Natural killer cell (primary cell): ENCODE results near the gene RAD51. TPM values are rescaled to one million over a fixed set of nuclear protein-coding genes. Genes with fewer than 3 reads are reported as not detected.

Experiments
- ATAC-seq, 3 donors: fragments of 150-1000 bp in 2 of 3; fragments of 200-7000 bp in 1 of 3; cut with Tn5 transposase; 1 replicate in 1 of 3; 2 replicates in 2 of 3; pipeline ENCODE4 v1.10.0; 2021; ENCODE audit warnings: mild to moderate bottlenecking in 2 of 3, moderate library complexity in 2 of 3
- DNase-seq, 2 donors: peaks; one replicate each; pipeline versions ENCODE4 v3.0.0 to v3.0.0-alpha.2; 2013 to 2021; ENCODE audit warnings: mixed read lengths in 1 of 2
- H3K27ac ChIP-seq: one replicate; pipeline ENCODE4 v1.5.1; 2013; ENCODE audit warnings: mild to moderate bottlenecking, low read length
- H3K27me3 ChIP-seq: one replicate; pipeline ENCODE4 v1.6.1; 2013; ENCODE audit warnings: low read length; ENCODE audit not compliant: control insufficient read depth, insufficient read depth
- H3K36me3 ChIP-seq: one replicate; pipeline ENCODE4 v1.6.1; 2013; ENCODE audit warnings: low read length; ENCODE audit not compliant: control insufficient read depth, insufficient read depth
- H3K4me1 ChIP-seq: one replicate; pipeline ENCODE4 v1.6.1; 2013; ENCODE audit warnings: low read length; ENCODE audit not compliant: control insufficient read depth, insufficient read depth
- H3K4me3 ChIP-seq: one replicate; pipeline ENCODE4 v1.5.1; 2013; ENCODE audit warnings: low read length
- H3K9me3 ChIP-seq: one replicate; pipeline ENCODE4 v1.6.1; 2013; ENCODE audit warnings: low read length; ENCODE audit not compliant: control insufficient read depth, insufficient read depth
- H3K27ac Mint-ChIP-seq, 2 donors: one replicate each; pipeline ENCODE4 v1.8.0; 2022; ENCODE audit warnings: mild to moderate bottlenecking in 2 of 2, mixed read lengths in 2 of 2, moderate library complexity in 1 of 2
- H3K27me3 Mint-ChIP-seq, 2 donors: one replicate each; pipeline ENCODE4 v1.8.0; 2022; ENCODE audit warnings: low read depth in 2 of 2, mixed read lengths in 2 of 2
- H3K36me3 Mint-ChIP-seq: one replicate; pipeline ENCODE4 v1.8.0; 2022; ENCODE audit warnings: mixed read lengths
- H3K4me1 Mint-ChIP-seq, 2 donors: one replicate each; pipeline ENCODE4 v1.8.0; 2022; ENCODE audit warnings: mixed read lengths in 2 of 2
- H3K4me3 Mint-ChIP-seq: one replicate; pipeline ENCODE4 v1.8.0; 2022; ENCODE audit warnings: mild to moderate bottlenecking, moderate library complexity, mixed read lengths
- H3K9me3 Mint-ChIP-seq, 2 donors: one replicate each; pipeline ENCODE4 v1.8.0; 2022; ENCODE audit warnings: mixed read lengths in 2 of 2
- WGBS: methylation state at CpG from one replicate; pipeline ENCODE4 v1.1.7; 2013; ENCODE audit warnings: missing lambda C conversion rate; ENCODE audit not compliant: insufficient coverage; 5-methylcytosine and 5-hydroxymethylcytosine counted together
- intact Hi-C: fragments of 100-400 bp; cut with micrococcal nuclease; formaldehyde crosslinking; loops from one replicate; pipeline ENCODE4 v1.14.2; 2022
- total RNA-seq, 4 donors: library from RNA; stranded (reverse); fragments of 120-200 nt in 1 of 4; gene quantifications; one replicate each; pipeline versions ENCODE4 v1.2.3 to v1.2.4, GENCODE V29; 2013 to 2022
- TF ChIP-seq, protein P1 (sequence below): fragments of 200-600 bp; IDR thresholded peaks from one replicate; pipeline ENCODE4 v1.8.0; 2022; ENCODE audit warnings: antibody characterized with exemption

The RAD51 gene
- total RNA-seq, 3 donors from 2014 or later (not counting 1 experiment from before 2014, with no cell fraction given), result 1.2 to 5.0 (median 4.0) TPM

DNA sequence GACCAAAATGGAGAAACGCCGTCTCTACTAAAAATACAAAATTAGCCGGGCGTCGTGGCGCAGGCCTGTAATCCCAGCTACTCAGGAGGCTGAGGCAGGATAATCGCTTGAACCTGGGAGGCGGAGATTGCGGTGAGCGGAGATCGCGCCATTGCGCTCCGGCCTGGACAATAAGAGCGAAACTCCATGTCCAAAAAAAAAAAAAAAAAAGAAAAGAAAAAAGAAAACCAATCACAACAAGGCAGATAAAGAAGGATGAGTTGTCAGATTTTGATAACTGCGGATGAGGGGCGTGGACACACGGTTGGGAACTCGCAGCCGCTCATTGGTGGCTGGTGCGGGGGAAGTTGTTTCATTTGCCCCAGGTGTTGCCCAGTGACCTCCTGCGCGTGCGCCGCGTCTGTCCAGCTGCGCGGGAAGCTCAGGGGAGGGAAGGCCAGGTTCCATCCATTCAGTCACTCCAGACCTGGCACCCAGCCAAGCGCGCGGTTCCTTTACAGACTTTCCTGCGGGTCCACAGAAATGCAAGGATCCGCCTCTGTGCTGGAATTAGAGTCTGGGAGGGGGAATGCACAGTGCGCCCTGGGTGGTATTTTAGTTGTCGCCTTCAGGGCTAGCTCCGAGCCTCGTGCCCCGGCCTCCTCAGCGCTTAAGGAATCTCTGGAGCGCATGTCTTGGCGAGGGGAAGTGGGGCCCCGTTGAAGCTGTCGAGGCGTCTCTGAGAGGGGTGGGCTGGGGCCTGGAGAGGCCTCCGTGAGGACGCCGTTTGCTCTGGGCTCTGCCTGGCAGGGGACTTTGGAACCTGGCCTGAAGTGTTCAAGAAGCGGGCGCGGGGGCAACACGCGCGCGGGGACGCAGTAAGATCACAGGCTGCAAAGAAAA, 68.2 kb downstream of the RAD51 start:
- H3K27me3 ChIP-seq, result no peaks in the 10 kb centered on the region
- Mint-ChIP-seq H3K27ac (peak overlapping the region; percentile 87 to 91), H3K9me3 (no peaks in the 10 kb centered on the region), H3K27me3 (no peaks in the 10 kb centered on the region), H3K4me1 (peaks cover 19 to 41% of the 10 kb centered on the region in 2 donors), H3K4me3 (peak overlapping the region; percentile 85), H3K36me3 (no peaks in the 10 kb centered on the region)
- peaks cover 44% of the 10 kb centered on the region for H3K4me1 ChIP-seq
- DNase-seq (peak in 1 of 2 donors; percentile 60), ATAC-seq (peak in 2 of 3 donors; percentile 1 to 3)
- TF ChIP-seq, protein P1, sequence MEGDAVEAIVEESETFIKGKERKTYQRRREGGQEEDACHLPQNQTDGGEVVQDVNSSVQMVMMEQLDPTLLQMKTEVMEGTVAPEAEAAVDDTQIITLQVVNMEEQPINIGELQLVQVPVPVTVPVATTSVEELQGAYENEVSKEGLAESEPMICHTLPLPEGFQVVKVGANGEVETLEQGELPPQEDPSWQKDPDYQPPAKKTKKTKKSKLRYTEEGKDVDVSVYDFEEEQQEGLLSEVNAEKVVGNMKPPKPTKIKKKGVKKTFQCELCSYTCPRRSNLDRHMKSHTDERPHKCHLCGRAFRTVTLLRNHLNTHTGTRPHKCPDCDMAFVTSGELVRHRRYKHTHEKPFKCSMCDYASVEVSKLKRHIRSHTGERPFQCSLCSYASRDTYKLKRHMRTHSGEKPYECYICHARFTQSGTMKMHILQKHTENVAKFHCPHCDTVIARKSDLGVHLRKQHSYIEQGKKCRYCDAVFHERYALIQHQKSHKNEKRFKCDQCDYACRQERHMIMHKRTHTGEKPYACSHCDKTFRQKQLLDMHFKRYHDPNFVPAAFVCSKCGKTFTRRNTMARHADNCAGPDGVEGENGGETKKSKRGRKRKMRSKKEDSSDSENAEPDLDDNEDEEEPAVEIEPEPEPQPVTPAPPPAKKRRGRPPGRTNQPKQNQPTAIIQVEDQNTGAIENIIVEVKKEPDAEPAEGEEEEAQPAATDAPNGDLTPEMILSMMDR, result no peak
- H3K4me3 ChIP-seq, result peak overlapping the region; percentile 74
- WGBS, result 28% methylated on average over 50 of the region's 55 CpGs
- peaks cover 11% of the 10 kb centered on the region for H3K36me3 ChIP-seq
- H3K9me3 ChIP-seq, result no peaks in the 10 kb centered on the region
- peak overlapping the region; percentile 71 for H3K27ac ChIP-seq
- intact Hi-C loops, result loop anchor here (1.0 kb wide), 1 partner anchor 8 kb away; the partner anchor contains the start of gene RMDN3

DNA sequence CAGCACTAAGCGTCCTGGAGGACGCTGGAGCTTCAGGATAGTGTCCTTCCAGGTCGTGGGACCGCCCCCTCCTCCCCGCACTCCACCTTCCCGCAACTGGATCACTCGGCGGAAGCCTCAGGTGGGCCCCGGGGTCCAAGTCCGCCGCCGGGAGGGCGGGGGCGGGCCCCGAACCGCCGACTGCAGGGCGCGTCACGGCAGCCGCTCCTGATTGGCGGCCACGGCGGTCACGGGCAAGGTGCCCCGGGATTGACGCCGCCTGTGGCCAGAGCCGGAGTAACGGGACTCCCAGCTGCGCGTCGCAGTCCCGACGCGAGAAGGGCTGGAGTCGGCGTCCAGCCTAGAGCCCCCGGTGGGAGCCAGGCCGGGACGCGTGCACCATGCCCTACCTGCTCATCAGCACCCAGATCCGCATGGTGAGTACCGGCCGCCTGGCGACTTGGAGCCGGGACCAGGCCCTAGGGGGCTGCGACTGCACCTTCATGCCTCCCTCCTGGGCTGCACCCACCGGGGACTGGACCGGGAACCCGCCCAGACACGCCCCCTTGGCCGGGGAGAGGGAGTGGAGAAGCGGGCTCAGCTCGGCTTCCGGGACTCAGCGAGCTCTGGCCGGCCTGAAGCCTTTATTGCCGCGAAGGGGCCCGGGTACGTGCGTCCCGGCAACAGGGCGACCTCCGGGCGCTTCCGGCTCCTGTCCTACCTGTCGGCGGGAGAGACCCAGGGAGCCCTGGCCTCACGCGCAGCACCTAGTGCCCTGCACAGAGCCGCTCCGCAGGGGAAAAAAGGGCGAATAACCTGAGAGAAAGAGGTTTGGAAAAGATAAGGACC, 69.0 kb downstream of the RAD51 start, which contains the start of gene GCHFR:
Gene GCHFR (plus strand): TSS at position 268 of the 828 bp plus-strand sequence. CDS start 113 bp downstream, at position 381.
- intact Hi-C loops, result loop anchor here (1.0 kb wide), 1 partner anchor 9 kb away; the partner anchor contains the start of gene RMDN3
- peak within 1 kb of the TSS; percentile 85 for H3K4me3 Mint-ChIP-seq
- H3K9me3 Mint-ChIP-seq, result no peaks in the 10 kb centered on the region
- Histone ChIP-seq H3K27ac (peak within 1 kb of the TSS; percentile 71), H3K4me1 (peaks cover 53% of the 10 kb centered on the region), H3K9me3 (no peaks in the 10 kb centered on the region), H3K36me3 (peaks cover 14% of the 10 kb centered on the region), H3K4me3 (peak within 1 kb of the TSS; percentile 74), H3K27me3 (no peaks in the 10 kb centered on the region)
- peak; percentile 54 to 81 for DNase-seq
- peak within 1 kb of the TSS; percentile 87 to 91 for H3K27ac Mint-ChIP-seq
- ATAC-seq, result peak; percentile 53 to 58 (median 58)
- H3K4me1 Mint-ChIP-seq, result peaks cover 28 to 50% of the 10 kb centered on the region in 2 donors
- no peaks in the 10 kb centered on the region for H3K27me3 Mint-ChIP-seq
- TF ChIP-seq, protein P1, result peak; percentile 11
- WGBS, result under 1% methylated on average over 75 of the region's 75 CpGs
- no peaks in the 10 kb centered on the region for H3K36me3 Mint-ChIP-seq

DNA sequence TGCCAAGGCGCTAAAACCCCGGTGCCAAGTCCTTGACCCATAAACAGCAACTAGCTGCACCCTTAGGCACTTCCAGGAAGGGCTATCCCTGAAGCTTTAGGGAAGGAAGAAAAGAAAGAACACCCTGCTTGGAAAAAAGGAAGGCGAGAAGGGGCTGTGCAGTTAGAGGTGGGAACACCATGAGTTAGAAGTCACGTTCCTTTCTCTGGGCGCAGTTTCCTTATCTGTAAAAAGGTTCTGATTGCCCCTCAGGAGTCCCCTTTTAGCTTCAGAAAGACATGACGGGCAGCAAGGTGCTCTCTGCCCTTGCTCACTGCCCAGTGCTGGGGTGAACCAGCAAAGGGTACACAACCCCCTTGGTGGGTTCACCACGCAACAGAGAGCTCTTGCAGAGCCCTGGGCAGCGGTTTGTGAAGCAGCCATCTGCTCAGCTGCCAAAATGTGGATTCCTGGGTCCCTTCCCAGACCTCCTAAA, 69.7 kb downstream of the RAD51 start:
- 37% methylated on average over 7 of the region's 8 CpGs for WGBS
- peak overlapping the region; percentile 74 for H3K4me3 ChIP-seq

More for the DNA sequence above, 69.7 kb downstream of the RAD51 start:
- Histone ChIP-seq H3K9me3 (no peaks in the 10 kb centered on the region), H3K27me3 (no peaks in the 10 kb centered on the region), H3K4me1 (peaks cover 59% of the 10 kb centered on the region), H3K27ac (peak overlapping the region; percentile 71), H3K36me3 (peaks cover 14% of the 10 kb centered on the region)
- Mint-ChIP-seq H3K27ac (peak overlapping the region; percentile 87 to 91), H3K36me3 (no peaks in the 10 kb centered on the region), H3K9me3 (no peaks in the 10 kb centered on the region), H3K4me3 (peak overlapping the region; percentile 85), H3K4me1 (peaks cover 34 to 56% of the 10 kb centered on the region in 2 donors), H3K27me3 (no peaks in the 10 kb centered on the region)
- intact Hi-C loops, result loop anchor here (1.0 kb wide), 2 partner anchors 12 to 43 kb away; partner anchors contain the start of genes DNAJC17 and ZFYVE19
- TF ChIP-seq, protein P1, result no peak
- DNase-seq (peak in 1 of 2 donors; percentile 40), ATAC-seq (peak in 1 of 3 donors; percentile 7)
